ENCODE data around the gene LIFR. TPM values are rescaled to one million over a fixed set of nuclear protein-coding genes. Genes with fewer than 3 reads are reported as not detected.

The LIFR gene
- total and polyA plus RNA-seq, 3 donors from 2014 or later, result 19.7 to 63.9 (median 49.9) TPM

DNA sequence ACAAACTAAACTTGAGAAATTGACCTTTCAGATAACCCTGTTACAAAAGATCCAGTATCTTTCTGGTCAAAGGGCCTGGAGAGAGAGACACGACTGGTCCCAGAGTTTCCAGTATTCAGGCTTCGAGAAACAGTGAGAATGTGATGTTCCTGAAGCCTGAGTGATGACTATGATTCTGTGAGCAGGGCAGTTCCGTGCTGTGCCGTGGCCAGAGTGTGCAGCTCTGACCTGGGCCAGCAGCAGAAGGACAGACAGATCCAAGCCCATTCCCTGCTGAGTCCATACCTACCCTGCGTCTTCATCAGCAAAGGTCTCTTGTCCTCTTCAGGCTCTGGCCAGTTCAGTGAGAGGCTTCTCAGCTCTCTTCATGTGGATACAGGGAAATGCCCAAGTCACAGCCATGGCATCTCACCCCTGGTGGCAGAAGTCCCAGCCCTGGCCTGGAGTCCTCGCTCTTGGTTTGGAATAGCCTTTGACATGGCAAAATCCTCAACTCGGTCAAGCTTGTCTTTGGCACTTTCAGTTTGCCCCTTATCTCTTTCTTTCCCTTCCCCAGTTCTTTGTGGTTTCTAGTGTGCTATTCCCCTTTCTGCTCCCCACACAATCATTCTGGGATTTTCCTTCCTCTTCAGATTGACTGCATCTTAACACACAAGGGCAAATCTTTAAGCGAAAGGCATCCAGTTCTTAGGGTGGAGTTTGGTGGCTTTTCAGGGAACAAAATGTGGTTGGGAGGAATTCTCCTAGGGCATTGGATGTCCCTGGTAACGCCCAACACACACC is 107.7 kb downstream of the LIFR start:
- WGBS, 2 donors, result 58 to 76% methylated on average over 8 to 9 of the region's 9 CpGs
- no peak for DNase-seq
- TF ChIP-seq, protein P1, sequence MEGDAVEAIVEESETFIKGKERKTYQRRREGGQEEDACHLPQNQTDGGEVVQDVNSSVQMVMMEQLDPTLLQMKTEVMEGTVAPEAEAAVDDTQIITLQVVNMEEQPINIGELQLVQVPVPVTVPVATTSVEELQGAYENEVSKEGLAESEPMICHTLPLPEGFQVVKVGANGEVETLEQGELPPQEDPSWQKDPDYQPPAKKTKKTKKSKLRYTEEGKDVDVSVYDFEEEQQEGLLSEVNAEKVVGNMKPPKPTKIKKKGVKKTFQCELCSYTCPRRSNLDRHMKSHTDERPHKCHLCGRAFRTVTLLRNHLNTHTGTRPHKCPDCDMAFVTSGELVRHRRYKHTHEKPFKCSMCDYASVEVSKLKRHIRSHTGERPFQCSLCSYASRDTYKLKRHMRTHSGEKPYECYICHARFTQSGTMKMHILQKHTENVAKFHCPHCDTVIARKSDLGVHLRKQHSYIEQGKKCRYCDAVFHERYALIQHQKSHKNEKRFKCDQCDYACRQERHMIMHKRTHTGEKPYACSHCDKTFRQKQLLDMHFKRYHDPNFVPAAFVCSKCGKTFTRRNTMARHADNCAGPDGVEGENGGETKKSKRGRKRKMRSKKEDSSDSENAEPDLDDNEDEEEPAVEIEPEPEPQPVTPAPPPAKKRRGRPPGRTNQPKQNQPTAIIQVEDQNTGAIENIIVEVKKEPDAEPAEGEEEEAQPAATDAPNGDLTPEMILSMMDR (IDR thresholded peaks at IDR 0.05), result no peak
- TF ChIP-seq POLR2A (IDR thresholded peaks at IDR 0.05), result no peak
- H3K27me3 ChIP-seq, result no peaks in the 10 kb centered on the region
- intact Hi-C loops (cut with DNase I; ENCODE audit: low total_unique reads), result loop anchor here (10.0 kb wide), 2 partner anchors 216 to 356 kb away; no protein-coding TSS in a partner anchor
- H3K9me3 ChIP-seq, result no peaks in the 10 kb centered on the region
- H3K27ac ChIP-seq, result no peak overlapping the region
- no peak overlapping the region for H3K4me3 ChIP-seq
- no peaks in the 10 kb centered on the region for H3K4me1 ChIP-seq
- no peaks in the 10 kb centered on the region for H3K36me3 ChIP-seq (ENCODE audit: low read depth, missing control alignments)

DNA sequence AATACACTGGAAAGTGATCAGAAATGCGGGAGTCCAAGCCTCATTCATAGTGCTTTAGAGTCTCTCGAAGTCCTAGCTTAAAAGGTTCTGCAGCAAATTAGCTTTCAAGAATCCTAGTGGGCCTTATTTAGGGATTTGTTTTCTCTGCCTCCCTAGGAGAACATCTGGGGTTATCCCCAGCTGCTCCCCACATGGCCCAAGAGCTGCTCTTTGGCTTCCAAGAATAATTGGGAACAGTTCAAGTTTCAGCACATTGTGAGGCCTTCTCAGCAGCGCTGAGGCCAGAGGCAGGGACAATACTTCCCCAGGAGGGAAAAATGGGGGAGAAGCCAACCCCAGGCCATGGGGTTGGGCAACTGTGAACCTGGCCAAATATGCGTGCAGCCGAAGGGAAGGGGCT is 108.7 kb downstream of the LIFR start:
- peak; percentile 53 for DNase-seq
- 53 to 63% methylated on average over 5 of the region's 5 CpGs for WGBS, 2 donors

DNA sequence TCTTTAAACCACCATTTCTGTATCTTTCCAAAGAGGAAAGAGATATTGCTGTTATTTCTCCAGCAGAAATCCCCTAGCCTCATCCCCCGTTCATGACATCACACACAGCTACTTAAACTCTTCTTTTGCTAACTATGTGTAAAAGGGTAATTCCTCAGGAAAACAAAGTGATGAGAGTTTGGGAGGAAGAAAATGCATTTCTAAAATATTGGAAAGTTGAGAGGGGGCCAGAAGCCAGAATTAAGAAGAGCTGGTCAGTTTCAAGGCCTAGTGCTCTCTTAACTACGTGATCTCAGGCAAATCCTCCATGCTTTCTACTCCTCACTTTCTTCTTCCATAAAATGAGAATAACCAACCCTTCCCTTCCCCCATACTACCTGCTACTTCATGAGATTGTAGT is 109.4 kb downstream of the LIFR start:
- Histone ChIP-seq H3K9me3 (no peaks in the 10 kb centered on the region), H3K4me1 (no peaks in the 10 kb centered on the region), H3K27ac (peak overlapping the region in 1 of 2 donors; percentile 87), H3K36me3 (ENCODE audit: low read depth, missing control alignments) (no peaks in the 10 kb centered on the region), H3K27me3 (no peaks in the 10 kb centered on the region), H3K4me3 (peak overlapping the region in 1 of 2 donors; percentile 65)
- intact Hi-C loops (cut with DNase I; ENCODE audit: low total_unique reads), result loop anchor here (10.0 kb wide), 2 partner anchors 218 to 358 kb away; no protein-coding TSS in a partner anchor
- TF ChIP-seq, protein P1 (IDR thresholded peaks at IDR 0.05), result no peak
- TF ChIP-seq POLR2A (IDR thresholded peaks at IDR 0.05), result no peak
- 75% methylated on average over 2 of the region's 2 CpGs for WGBS, 2 donors
- no peak for DNase-seq

More for the DNA sequence above, 108.7 kb downstream of the LIFR start:
- Histone ChIP-seq H3K27me3 (no peaks in the 10 kb centered on the region), H3K4me3 (no peak overlapping the region), H3K4me1 (no peaks in the 10 kb centered on the region), H3K27ac (peak overlapping the region in 1 of 2 donors; percentile 87), H3K9me3 (no peaks in the 10 kb centered on the region), H3K36me3 (ENCODE audit: low read depth, missing control alignments) (no peaks in the 10 kb centered on the region)
- intact Hi-C loops (cut with DNase I; ENCODE audit: low total_unique reads), result loop anchor here (10.0 kb wide), 2 partner anchors 217 to 357 kb away; no protein-coding TSS in a partner anchor
- no peak for TF ChIP-seq POLR2A (IDR thresholded peaks at IDR 0.05)
- TF ChIP-seq, protein P1 (IDR thresholded peaks at IDR 0.05), result no peak

DNA sequence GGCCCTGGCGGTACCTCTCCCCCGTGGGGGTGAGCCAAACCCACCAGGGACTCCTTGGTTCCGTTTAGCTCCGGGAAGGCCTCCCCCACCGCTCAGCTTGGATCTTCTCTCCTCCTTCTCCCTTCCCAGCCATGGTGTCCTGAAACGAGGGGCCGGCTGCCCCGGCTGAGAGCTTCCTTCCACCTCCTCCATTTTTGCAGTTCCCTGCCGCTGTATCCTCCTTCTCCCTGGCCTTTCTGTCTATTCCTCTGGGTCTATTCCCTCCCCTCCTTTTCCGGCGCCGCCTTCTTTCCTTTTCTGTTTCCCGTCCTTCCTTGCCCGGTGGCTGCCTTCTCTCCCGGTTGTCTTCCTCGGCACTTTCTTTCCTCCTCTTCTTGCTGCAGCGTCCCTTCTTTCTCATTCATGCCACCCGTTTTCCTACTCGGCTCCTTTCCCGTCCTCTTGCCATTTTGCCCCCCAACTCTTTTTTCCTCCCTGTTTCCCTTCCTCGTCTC is 110.4 kb downstream of the LIFR start:
- Histone ChIP-seq H3K36me3 (ENCODE audit: low read depth, missing control alignments) (no peaks in the 10 kb centered on the region), H3K4me3 (peak overlapping the region; percentile 62 to 65), H3K27me3 (no peaks in the 10 kb centered on the region), H3K9me3 (no peaks in the 10 kb centered on the region), H3K27ac (peak overlapping the region; percentile 66 to 87), H3K4me1 (no peaks in the 10 kb centered on the region)
- TF ChIP-seq POLR2A (IDR thresholded peaks at IDR 0.05), result no peak
- TF ChIP-seq, protein P1 (IDR thresholded peaks at IDR 0.05), result no peak
- intact Hi-C loops (cut with DNase I; ENCODE audit: low total_unique reads), result loop anchor here (10.0 kb wide), 2 partner anchors 219 to 359 kb away; no protein-coding TSS in a partner anchor
- 21 to 39% methylated on average over 21 of the region's 21 CpGs for WGBS, 2 donors
- peak; percentile 61 for DNase-seq
